Measurements from ENCODE around the gene TAS2R40. TPM values are rescaled to one million over a fixed set of nuclear protein-coding genes. Genes with fewer than 3 reads are reported as not detected.

TAS2R40 gene
- total and polyA plus RNA-seq, 10 of the 15 experiments (the other 5 are each of a cell fraction or from before 2014, with no cell fraction given), result not detected

- no peak for FAIRE-seq
- BruUV-seq (replicated peaks), result no TSS peak
These were observed 47.4 kb downstream of the TAS2R40 start for GRCh38 chr7:143269251-143269650.

More at GRCh38 chr7:143269251-143269650, 47.4 kb downstream of the TAS2R40 start:
- no peaks in the 10 kb centered on the region for H4K20me1 ChIP-seq (ENCODE audit: control insufficient read depth, insufficient read depth)
- H3K36me3 ChIP-seq (ENCODE audit: control insufficient read depth in 2 of 2, insufficient read depth in 2 of 2, low read length in 1 of 2), result peaks cover 5 to 12% of the 10 kb centered on the region in 2 experiments
- peaks cover 5% of the 10 kb centered on the region for H3K79me2 ChIP-seq (ENCODE audit: control insufficient read depth, insufficient read depth, low read length)
- no peak overlapping the region for H3K9ac ChIP-seq (ENCODE audit: control insufficient read depth, insufficient read depth, low read length)
- intact Hi-C loops (cut with micrococcal nuclease; ENCODE audit: unreplicated experiment), result no loop called here
- no peak overlapping the region for H3K27ac ChIP-seq (ENCODE audit: control insufficient read depth, insufficient read depth)
- no peak overlapping the region for H3K4me2 ChIP-seq (ENCODE audit: control insufficient read depth, insufficient read depth)
- ChIA-PET CTCF (interaction anchor here (1.0 to 2.0 kb wide), 2 partner anchors 10 to 29 kb away, joined by 4 to 5 read pairs; no protein-coding TSS in a partner anchor), SMC1A (ENCODE audit: uncharacterized antibody, unreplicated experiment) (interaction anchor here (0.9 kb wide), 1 partner anchor 11 kb away, joined by 3 read pairs; no protein-coding TSS in a partner anchor), RAD21 (ENCODE audit: unreplicated experiment) (no interaction called here), POLR2A (no interaction called here)
- no peak for ATAC-seq
- H2AFZ ChIP-seq (ENCODE audit: control insufficient read depth, low read depth, low read length), result no peak overlapping the region
- TF ChIP-seq MLLT1 (IDR thresholded peaks at IDR 0.05), result no peak
- no peak for TF ChIP-seq POLR2A (IDR thresholded peaks at IDR 0.05; ENCODE audit: low read depth, low read length)
- TF ChIP-seq NKRF (conservative IDR thresholded peaks at IDR 0.05), result no peak
- no peak for TF ChIP-seq BACH1 (IDR thresholded peaks at IDR 0.05; ENCODE audit: borderline replicate concordance)
- TF ChIP-seq BCL3 (IDR thresholded peaks at IDR 0.05; ENCODE audit: borderline replicate concordance, insufficient read depth, low read depth, low read length, poor library complexity, severe bottlenecking), result no peak
- TF ChIP-seq ESRRA (IDR thresholded peaks at IDR 0.05; ENCODE audit: low read length), result no peak
- TF ChIP-seq ZNF24 (IDR thresholded peaks at IDR 0.05), result no peak
- TF ChIP-seq YY1 (IDR thresholded peaks at IDR 0.05; ENCODE audit: low read depth, low read length), result no peak
- no peak for TF ChIP-seq HDAC2 (IDR thresholded peaks at IDR 0.05)
- no peak for TF ChIP-seq RAD51 (IDR thresholded peaks at IDR 0.05)
- peaks cover 10% of the 10 kb centered on the region for H3K4me1 ChIP-seq (ENCODE audit: control insufficient read depth, insufficient read depth, low read length)
- 75% methylated on average over 5 of the region's 5 CpGs for WGBS (ENCODE audit: insufficient coverage, insufficient replicate concordance, low lambda C conversion rate, missing lambda C conversion rate)
- H3K27me3 ChIP-seq (replicated peaks in 1 of 2; ENCODE audit: control insufficient read depth in 2 of 2, insufficient read depth in 2 of 2, low read length in 1 of 2), result no peaks in the 10 kb centered on the region
- in situ Hi-C loops (cut with MboI), result no loop called here
- no peaks in the 10 kb centered on the region for H3K9me3 ChIP-seq (replicated peaks; ENCODE audit: control insufficient read depth, insufficient read depth, low read length)
- H3K4me3 ChIP-seq, result no peak overlapping the region
- no peak for DNase-seq (ENCODE audit: low read depth, low spot score)
